GM18858 (cell line): Measurements from ENCODE around the gene DVL2.

Experiments used
- ATAC-seq: cut with Tn5 transposase; IDR thresholded peaks from one replicate; pipeline ENCODE4 v1.9.1; 2021; ENCODE audit not compliant: unreplicated experiment

The DVL2 gene

GRCh38 chr17:7234083-7234951 lies at the start of gene DVL2:
DVL2 (minus strand) TSS chr17:7234517; CDS start chr17:7234262, 255 bp downstream.
- peak; percentile 39 for ATAC-seq

GRCh38 chr17:7283471-7284216 lies 49.3 kb upstream of the DVL2 start:
- no peak for ATAC-seq

GRCh38 chr17:7282752-7283321 lies 48.5 kb upstream of the DVL2 start:
- ATAC-seq: no peak

- no peak for ATAC-seq
Observed at GRCh38 chr17:7281953-7282751, 47.8 kb upstream of the DVL2 start.

GRCh38 chr17:7281074-7281952 lies 47.0 kb upstream of the DVL2 start, which contains the start of gene SLC2A4:
SLC2A4 (plus strand) TSS chr17:7281718; CDS start chr17:7281935, 217 bp downstream.
- no peak for ATAC-seq

GRCh38 chr17:7280519-7281073 lies 46.3 kb upstream of the DVL2 start:
- ATAC-seq: no peak

- ATAC-seq: no peak
Observed at GRCh38 chr17:7279448-7279847, 45.1 kb upstream of the DVL2 start.

GRCh38 chr17:7266784-7267183 lies 32.5 kb upstream of the DVL2 start:
- ATAC-seq: no peak

- ATAC-seq: no peak
Observed at GRCh38 chr17:7263801-7264078, 29.4 kb upstream of the DVL2 start.

GRCh38 chr17:7262935-7263800 lies 28.9 kb upstream of the DVL2 start:
- no peak for ATAC-seq

GRCh38 chr17:7262192-7262934 lies 28.0 kb upstream of the DVL2 start, which contains the start of gene CLDN7:
CLDN7 (minus strand) TSS chr17:7262478; CDS start chr17:7262043, 435 bp downstream.
- ATAC-seq: no peak

- no peak for ATAC-seq
Observed at GRCh38 chr17:7261379-7262191, 27.3 kb upstream of the DVL2 start.

- ATAC-seq: no peak
Observed at GRCh38 chr17:7260651-7261378, 26.5 kb upstream of the DVL2 start.

GRCh38 chr17:7260151-7260550 lies 25.8 kb upstream of the DVL2 start:
- ATAC-seq: no peak

GRCh38 chr17:7259555-7259889 lies 25.2 kb upstream of the DVL2 start:
- ATAC-seq: no peak

GRCh38 chr17:7258731-7259554 lies 24.6 kb upstream of the DVL2 start:
- no peak for ATAC-seq
